Kidney epithelial cell (primary cell): ENCODE data around the gene GYPC. TPM values are rescaled to one million over a fixed set of nuclear protein-coding genes. Genes with fewer than 3 reads are reported as not detected.
"Not testable (repeated sequence)": the region's sequence is repeated elsewhere in the genome, so short reads cannot be mapped to it uniquely, and the experiment has no call there.

Experiments used
- DNase-seq: peaks from one replicate; pipeline ENCODE4 v3.0.0-alpha.2; 2010; ENCODE audit warnings: low read depth
- H3K27me3 ChIP-seq: 2 replicates; pipeline ENCODE4 v1.6.0; 2011; ENCODE audit warnings: low read length; ENCODE audit not compliant: control insufficient read depth, insufficient read depth
- H3K36me3 ChIP-seq: 2 replicates; pipeline ENCODE4 v1.5.1; 2011; ENCODE audit warnings: low read length; ENCODE audit not compliant: control insufficient read depth, insufficient read depth
- H3K4me3 ChIP-seq: 2 replicates; pipeline ENCODE4 v1.5.1; 2011; ENCODE audit warnings: low read depth, mild to moderate bottlenecking, control low read depth, low read length
- total RNA-seq: library from RNA; depleted of rRNA; stranded (reverse); fragments of >200 nt; gene quantifications from 2 replicates; pipeline ENCODE4 v1.2.3, GENCODE V29; 2015
- TF ChIP-seq, protein P1 (sequence below): IDR thresholded peaks from 2 replicates; pipeline ENCODE4 v1.5.1; 2011; ENCODE audit warnings: mild to moderate bottlenecking, moderate library complexity, low read length, control low read depth, inconsistent platforms; ENCODE audit not compliant: insufficient read depth, poor library complexity, severe bottlenecking

Gene GYPC
- total RNA-seq, 1 donor from 2014 or later = 127 TPM

DNA sequence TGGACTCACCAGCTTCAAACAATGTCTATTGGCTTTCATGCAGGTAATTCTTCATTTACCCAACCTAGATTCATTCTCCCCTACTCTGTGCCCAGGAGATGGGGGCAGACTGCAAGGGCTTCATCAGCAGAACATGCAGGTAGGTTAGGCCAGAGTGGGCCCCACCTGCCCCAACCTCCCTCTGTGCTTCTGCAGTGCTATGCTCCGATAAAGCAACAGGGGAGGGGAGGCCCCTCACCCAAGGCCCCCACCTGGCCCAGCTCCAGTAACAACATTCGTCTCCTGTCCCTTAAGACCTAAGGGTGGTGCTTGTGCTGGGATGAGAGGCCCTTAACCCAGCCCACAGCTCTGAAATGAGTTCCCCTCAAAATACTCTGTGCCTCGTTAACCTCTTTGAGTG lies 16.7 kb upstream of the GYPC start:
- H3K4me3 ChIP-seq = no peak overlapping the region
- TF ChIP-seq, protein P1, sequence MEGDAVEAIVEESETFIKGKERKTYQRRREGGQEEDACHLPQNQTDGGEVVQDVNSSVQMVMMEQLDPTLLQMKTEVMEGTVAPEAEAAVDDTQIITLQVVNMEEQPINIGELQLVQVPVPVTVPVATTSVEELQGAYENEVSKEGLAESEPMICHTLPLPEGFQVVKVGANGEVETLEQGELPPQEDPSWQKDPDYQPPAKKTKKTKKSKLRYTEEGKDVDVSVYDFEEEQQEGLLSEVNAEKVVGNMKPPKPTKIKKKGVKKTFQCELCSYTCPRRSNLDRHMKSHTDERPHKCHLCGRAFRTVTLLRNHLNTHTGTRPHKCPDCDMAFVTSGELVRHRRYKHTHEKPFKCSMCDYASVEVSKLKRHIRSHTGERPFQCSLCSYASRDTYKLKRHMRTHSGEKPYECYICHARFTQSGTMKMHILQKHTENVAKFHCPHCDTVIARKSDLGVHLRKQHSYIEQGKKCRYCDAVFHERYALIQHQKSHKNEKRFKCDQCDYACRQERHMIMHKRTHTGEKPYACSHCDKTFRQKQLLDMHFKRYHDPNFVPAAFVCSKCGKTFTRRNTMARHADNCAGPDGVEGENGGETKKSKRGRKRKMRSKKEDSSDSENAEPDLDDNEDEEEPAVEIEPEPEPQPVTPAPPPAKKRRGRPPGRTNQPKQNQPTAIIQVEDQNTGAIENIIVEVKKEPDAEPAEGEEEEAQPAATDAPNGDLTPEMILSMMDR = no peak
- no peak for DNase-seq
- H3K36me3 ChIP-seq = no peaks in the 10 kb centered on the region
- H3K27me3 ChIP-seq = no peaks in the 10 kb centered on the region

DNA sequence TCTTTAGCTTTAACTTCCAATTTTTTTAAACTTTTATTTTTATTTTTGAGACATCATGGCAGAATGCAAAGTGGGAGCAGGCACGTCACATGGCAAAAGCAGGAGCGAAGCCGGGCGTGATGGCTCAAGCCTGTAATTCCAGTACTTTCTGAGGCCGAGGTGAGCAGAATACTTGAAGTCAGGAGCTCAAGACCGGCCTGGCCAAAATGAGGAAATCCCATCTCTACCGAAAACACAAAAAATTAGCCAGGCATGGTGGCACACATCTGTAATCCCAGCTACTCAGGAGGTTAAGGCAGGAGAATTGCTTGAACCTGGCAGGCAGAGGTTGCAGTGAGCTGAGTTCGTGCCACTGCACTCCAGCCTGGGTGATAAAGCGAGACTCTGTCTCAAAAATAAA lies 14.7 kb upstream of the GYPC start:
- not testable (repeated sequence) for H3K4me3 ChIP-seq, H3K36me3 ChIP-seq, H3K27me3 ChIP-seq, DNase-seq

DNA sequence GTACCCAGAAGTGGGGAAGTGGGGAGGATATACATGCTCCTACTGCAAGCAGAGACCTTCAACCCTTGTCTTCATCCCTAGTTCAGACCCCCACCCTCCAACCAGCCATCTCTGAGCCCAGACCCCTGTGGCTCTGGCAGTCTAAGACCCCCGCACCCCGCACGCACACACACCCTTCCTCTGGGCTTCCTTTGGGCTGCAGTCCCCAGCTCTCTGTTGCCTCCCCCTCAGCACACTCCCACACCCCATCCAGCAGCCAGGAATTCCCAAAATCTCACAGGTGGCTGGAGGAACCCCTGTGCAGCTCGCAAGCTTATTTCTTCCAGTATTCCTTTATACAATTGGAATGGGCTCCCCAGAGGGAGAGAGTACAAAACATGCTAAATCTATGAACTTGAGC lies 13.9 kb upstream of the GYPC start:
- Histone ChIP-seq H3K36me3 (no peaks in the 10 kb centered on the region), H3K4me3 (no peak overlapping the region), H3K27me3 (no peaks in the 10 kb centered on the region)
- DNase-seq = no peak
- TF ChIP-seq, protein P1 = no peak

DNA sequence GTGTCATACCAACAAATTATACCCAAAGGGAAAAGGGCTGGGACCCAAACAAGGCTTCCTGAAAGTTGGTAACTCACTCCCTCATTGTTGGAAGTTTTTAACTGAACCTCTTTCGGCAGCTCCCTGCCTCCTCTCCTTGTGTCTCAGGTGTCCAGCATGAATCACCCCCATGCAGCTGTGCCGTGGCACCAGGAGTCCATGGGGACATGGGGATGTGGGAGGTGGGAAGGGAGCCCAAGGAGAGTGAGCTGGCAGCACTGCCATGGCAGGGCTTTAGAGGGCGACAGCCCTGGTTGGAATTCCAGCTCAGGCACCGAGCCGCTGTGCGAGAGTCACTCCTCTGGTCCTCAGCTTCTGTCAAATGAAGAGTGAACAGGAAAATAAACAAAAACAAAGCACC lies 12.5 kb upstream of the GYPC start:
- Histone ChIP-seq H3K36me3 (no peaks in the 10 kb centered on the region), H3K4me3 (no peak overlapping the region), H3K27me3 (no peaks in the 10 kb centered on the region)
- DNase-seq = no peak
- TF ChIP-seq, protein P1 = peak; percentile 16

DNA sequence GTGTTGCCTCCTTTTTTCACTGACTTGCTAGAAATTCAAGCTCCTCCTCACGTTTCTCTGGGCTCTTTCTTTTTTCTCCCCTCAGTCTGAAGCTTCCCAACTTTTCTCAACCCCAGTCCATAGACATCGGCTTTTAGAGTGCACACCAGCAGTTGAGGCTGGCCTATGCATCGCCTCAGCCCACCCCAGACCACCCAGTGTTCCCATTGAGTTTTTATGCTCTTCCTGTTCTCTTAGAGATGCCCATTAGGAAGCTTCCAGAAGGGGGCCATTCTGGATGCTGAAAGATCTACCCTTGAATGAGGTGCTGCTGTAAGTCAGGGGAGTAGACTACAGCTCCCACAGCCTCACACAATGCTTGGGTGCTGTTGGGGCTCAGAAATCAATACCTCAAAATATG lies 12.0 kb upstream of the GYPC start:
- Histone ChIP-seq H3K27me3 (no peaks in the 10 kb centered on the region), H3K4me3 (no peak overlapping the region), H3K36me3 (no peaks in the 10 kb centered on the region)
- DNase-seq = no peak
- TF ChIP-seq, protein P1 = no peak

DNA sequence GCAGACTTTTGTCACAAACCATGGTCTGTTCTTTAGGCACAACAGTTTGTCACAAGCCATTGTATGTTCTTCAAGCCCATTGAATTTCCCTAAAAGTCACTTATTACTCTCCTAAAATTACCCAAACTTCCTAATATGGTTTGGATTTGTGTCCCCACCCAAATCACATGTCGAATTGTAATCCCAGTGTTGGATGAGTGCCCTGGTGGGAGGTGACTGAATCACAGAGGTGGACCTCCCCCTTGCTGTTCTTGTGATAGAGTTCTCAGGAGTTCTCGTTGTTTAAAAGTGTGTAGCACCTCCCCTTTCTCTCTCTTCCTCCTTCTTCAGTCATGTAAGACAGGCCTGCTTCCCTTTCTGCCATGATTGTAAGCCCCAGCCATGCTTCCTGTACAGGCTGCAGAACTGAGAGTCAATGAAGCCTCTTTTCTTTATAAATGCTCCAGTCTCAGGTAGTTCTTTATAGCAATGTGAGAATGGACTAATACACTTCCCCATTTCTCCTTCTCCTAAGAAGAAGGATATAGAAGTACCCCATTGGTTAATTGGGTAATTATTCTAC lies 11.2 kb upstream of the GYPC start:
- TF ChIP-seq, protein P1 = no peak
- no peak for DNase-seq
- no peaks in the 10 kb centered on the region for H3K27me3 ChIP-seq
- no peak overlapping the region for H3K4me3 ChIP-seq
- H3K36me3 ChIP-seq = no peaks in the 10 kb centered on the region
